Activated naive CD8-positive, alpha-beta T cell treated with anti-CD3 and anti-CD28 coated beads, Interleukin-2, amount 10 ng/mL, durations not matched to agents 7 days and 5 days (primary cell): ENCODE measurements around the gene SOAT2. TPM values are rescaled to one million over a fixed set of nuclear protein-coding genes. Genes with fewer than 3 reads are reported as not detected.

ENCODE experiments used
- ATAC-seq: fragments of 150-1000 bp; cut with Tn5 transposase; one replicate; pipeline ENCODE4 v1.10.0; 2021; ENCODE audit warnings: low read depth, moderate library complexity
- POLR2A ChIA-PET: fragments of 350-600 bp; sonication (Branson Sonifier 250); formaldehyde crosslinking; loops from one replicate; lab custom pipeline; 2021; ENCODE audit warnings: antibody characterized with exemption; lab: Charles Lee
- DNase-seq: peaks from one replicate; pipeline ENCODE4 v3.0.0; 2021
- H3K27ac Mint-ChIP-seq: one replicate; pipeline ENCODE4 v1.8.0; 2022; ENCODE audit warnings: mild to moderate bottlenecking, mixed read lengths
- H3K27me3 Mint-ChIP-seq: one replicate; pipeline ENCODE4 v1.8.0; 2022; ENCODE audit warnings: mild to moderate bottlenecking, moderate library complexity, mixed read lengths
- H3K36me3 Mint-ChIP-seq: one replicate; pipeline ENCODE4 v1.8.0; 2021; ENCODE audit warnings: mild to moderate bottlenecking, mixed read lengths
- H3K4me1 Mint-ChIP-seq: one replicate; pipeline ENCODE4 v1.8.0; 2021; ENCODE audit warnings: mixed read lengths
- H3K4me3 Mint-ChIP-seq: one replicate; pipeline ENCODE4 v1.8.0; 2022; ENCODE audit warnings: mild to moderate bottlenecking, moderate library complexity, mixed read lengths
- H3K9me3 Mint-ChIP-seq: one replicate; pipeline ENCODE4 v1.8.0; 2021; ENCODE audit warnings: mixed read lengths
- total RNA-seq, 2 experiments: library from RNA; stranded (reverse); gene quantifications; one replicate each; pipeline ENCODE4 v1.2.3, GENCODE V29; 2021

The SOAT2 gene
- total RNA-seq, 2 experiments from 2014 or later: 9.8 to 10.4 TPM

GRCh38 chr12:53124352-53124723, 21.1 kb downstream of the SOAT2 start:
- Mint-ChIP-seq H3K36me3 (peaks cover 13% of the 10 kb centered on the region), H3K4me3 (no peak overlapping the region), H3K27ac (no peak overlapping the region), H3K4me1 (no peaks in the 10 kb centered on the region), H3K27me3 (no peaks in the 10 kb centered on the region), H3K9me3 (no peaks in the 10 kb centered on the region)
- no peak for DNase-seq
- POLR2A ChIA-PET: no interaction called here
- ATAC-seq: no peak

GRCh38 chr12:53127169-53127568, 23.9 kb downstream of the SOAT2 start:
- POLR2A ChIA-PET: interaction anchor here (0.7 kb wide), 1 partner anchor 23 kb away, joined by 3 read pairs; no protein-coding TSS in a partner anchor
- DNase-seq (no peak), ATAC-seq (no peak)
- Mint-ChIP-seq H3K9me3 (no peaks in the 10 kb centered on the region), H3K27me3 (peaks cover 2% of the 10 kb centered on the region), H3K27ac (no peak overlapping the region), H3K36me3 (peaks cover 9% of the 10 kb centered on the region), H3K4me3 (no peak overlapping the region), H3K4me1 (peaks cover 1% of the 10 kb centered on the region)

GRCh38 chr12:53128780-53129569, 25.7 kb downstream of the SOAT2 start:
- Mint-ChIP-seq H3K4me1 (peaks cover 1% of the 10 kb centered on the region), H3K36me3 (peaks cover 6% of the 10 kb centered on the region), H3K4me3 (no peak overlapping the region), H3K27ac (no peak overlapping the region), H3K9me3 (no peaks in the 10 kb centered on the region), H3K27me3 (peaks cover 2% of the 10 kb centered on the region)
- POLR2A ChIA-PET: no interaction called here
- ATAC-seq (no peak), DNase-seq (no peak)

GRCh38 chr12:53131844-53132243, 28.6 kb downstream of the SOAT2 start:
- DNase-seq: no peak
- Mint-ChIP-seq H3K36me3 (peaks cover 3% of the 10 kb centered on the region), H3K27me3 (peaks cover 6% of the 10 kb centered on the region), H3K4me3 (no peak overlapping the region), H3K9me3 (no peaks in the 10 kb centered on the region), H3K4me1 (peaks cover 1% of the 10 kb centered on the region), H3K27ac (no peak overlapping the region)
- no peak for ATAC-seq
- POLR2A ChIA-PET: interaction anchor here (0.7 kb wide), 1 partner anchor 21 kb away, joined by 3 read pairs; no protein-coding TSS in a partner anchor

- no peak overlapping the region for H3K27ac Mint-ChIP-seq
- H3K4me3 Mint-ChIP-seq: no peak overlapping the region
- POLR2A ChIA-PET: no interaction called here
- ATAC-seq (no peak), DNase-seq (no peak)
- peaks cover 4% of the 10 kb centered on the region for H3K9me3 Mint-ChIP-seq
- peaks cover 16% of the 10 kb centered on the region for H3K27me3 Mint-ChIP-seq
- H3K36me3 Mint-ChIP-seq: peaks cover 4% of the 10 kb centered on the region
- H3K4me1 Mint-ChIP-seq: peaks cover 1% of the 10 kb centered on the region
Measured at GRCh38 chr12:53133722-53134121, 30.4 kb downstream of the SOAT2 start.

- Mint-ChIP-seq H3K27ac (no peak overlapping the region), H3K4me1 (no peaks in the 10 kb centered on the region), H3K4me3 (no peak overlapping the region), H3K9me3 (peaks cover 5% of the 10 kb centered on the region), H3K36me3 (peaks cover 5% of the 10 kb centered on the region), H3K27me3 (peaks cover 16% of the 10 kb centered on the region)
- DNase-seq (no peak), ATAC-seq (no peak)
- POLR2A ChIA-PET: no interaction called here
Measured at GRCh38 chr12:53143355-53143754, 40.1 kb downstream of the SOAT2 start.

GRCh38 chr12:53145383-53146260, 42.3 kb downstream of the SOAT2 start:
- Mint-ChIP-seq H3K4me3 (no peak overlapping the region), H3K36me3 (no peaks in the 10 kb centered on the region), H3K27ac (no peak overlapping the region), H3K27me3 (peaks cover 9% of the 10 kb centered on the region), H3K9me3 (no peaks in the 10 kb centered on the region), H3K4me1 (peaks cover 2% of the 10 kb centered on the region)
- no peak for DNase-seq
- POLR2A ChIA-PET: no interaction called here
- ATAC-seq: no peak

- Mint-ChIP-seq H3K4me1 (peaks cover 2% of the 10 kb centered on the region), H3K36me3 (no peaks in the 10 kb centered on the region), H3K27me3 (peaks cover 9% of the 10 kb centered on the region), H3K27ac (no peak overlapping the region), H3K9me3 (no peaks in the 10 kb centered on the region), H3K4me3 (no peak overlapping the region)
- DNase-seq (no peak), ATAC-seq (no peak)
- POLR2A ChIA-PET: no interaction called here
Measured at GRCh38 chr12:53147181-53147580, 43.9 kb downstream of the SOAT2 start.

GRCh38 chr12:53147653-53148052, 44.4 kb downstream of the SOAT2 start:
- DNase-seq: no peak
- POLR2A ChIA-PET: no interaction called here
- H3K4me1 Mint-ChIP-seq: peaks cover 2% of the 10 kb centered on the region

GRCh38 chr12:53151039-53151438, 47.8 kb downstream of the SOAT2 start:
- DNase-seq (no peak), ATAC-seq (no peak)
- POLR2A ChIA-PET: interaction anchor here (0.7 kb wide), 1 partner anchor 129 kb away, joined by 3 read pairs; no protein-coding TSS in a partner anchor
- Mint-ChIP-seq H3K4me1 (peaks cover 2% of the 10 kb centered on the region), H3K27me3 (peaks cover 4% of the 10 kb centered on the region), H3K9me3 (no peaks in the 10 kb centered on the region), H3K27ac (no peak overlapping the region), H3K36me3 (no peaks in the 10 kb centered on the region), H3K4me3 (no peak overlapping the region)

More at GRCh38 chr12:53147653-53148052, 44.4 kb downstream of the SOAT2 start:
- H3K27ac Mint-ChIP-seq: no peak overlapping the region
- H3K27me3 Mint-ChIP-seq: peaks cover 9% of the 10 kb centered on the region
- no peak for ATAC-seq
- no peaks in the 10 kb centered on the region for H3K36me3 Mint-ChIP-seq
- H3K4me3 Mint-ChIP-seq: no peak overlapping the region
- H3K9me3 Mint-ChIP-seq: no peaks in the 10 kb centered on the region

GRCh38 chr12:53152390-53152789, 49.1 kb downstream of the SOAT2 start:
- Mint-ChIP-seq H3K36me3 (no peaks in the 10 kb centered on the region), H3K4me1 (peaks cover 5% of the 10 kb centered on the region), H3K4me3 (no peak overlapping the region)

GRCh38 chr12:53159195-53159839, 56.0 kb downstream of the SOAT2 start:
- peaks cover 11% of the 10 kb centered on the region for H3K4me1 Mint-ChIP-seq
- H3K36me3 Mint-ChIP-seq: no peaks in the 10 kb centered on the region
- POLR2A ChIA-PET: interaction anchor here (0.6 to 2.2 kb wide), 18 partner anchors 21 to 161 kb away, joined by 3 to 14 read pairs (median 4); partner anchors contain the start of genes CSAD, MYG1, SOAT2 and ZNF740
- peak overlapping the region; percentile 22 for H3K4me3 Mint-ChIP-seq
- no peaks in the 10 kb centered on the region for H3K9me3 Mint-ChIP-seq
- ATAC-seq: peak; percentile 98
- no peaks in the 10 kb centered on the region for H3K27me3 Mint-ChIP-seq
- DNase-seq: peak; percentile 90
- peak overlapping the region; percentile 51 for H3K27ac Mint-ChIP-seq

More at GRCh38 chr12:53152390-53152789, 49.1 kb downstream of the SOAT2 start:
- POLR2A ChIA-PET: interaction anchor here (1.5 kb wide), 1 partner anchor 21 kb away, joined by 3 read pairs; no protein-coding TSS in a partner anchor
- DNase-seq (no peak), ATAC-seq (no peak)
- no peak overlapping the region for H3K27ac Mint-ChIP-seq
- H3K27me3 Mint-ChIP-seq: no peaks in the 10 kb centered on the region
- H3K9me3 Mint-ChIP-seq: no peaks in the 10 kb centered on the region

- POLR2A ChIA-PET: interaction anchor here (0.8 to 2.2 kb wide), 12 partner anchors 21 to 161 kb away, joined by 3 to 14 read pairs (median 5); partner anchors contain the start of genes CSAD, SOAT2 and ZNF740
- no peaks in the 10 kb centered on the region for H3K27me3 Mint-ChIP-seq
- no peak for ATAC-seq
- no peak overlapping the region for H3K4me3 Mint-ChIP-seq
- no peak for DNase-seq
- H3K9me3 Mint-ChIP-seq: no peaks in the 10 kb centered on the region
- peaks cover 11% of the 10 kb centered on the region for H3K4me1 Mint-ChIP-seq
- no peaks in the 10 kb centered on the region for H3K36me3 Mint-ChIP-seq
- H3K27ac Mint-ChIP-seq: peak overlapping the region; percentile 51
Measured at GRCh38 chr12:53160000-53160399, 56.7 kb downstream of the SOAT2 start.
